Measurements from ENCODE around the gene FHAD1. TPM values are rescaled to one million over a fixed set of nuclear protein-coding genes. Genes with fewer than 3 reads are reported as not detected.

The FHAD1 gene
- total and polyA plus RNA-seq, 2 of the 13 experiments (the other 11 are each of a cell fraction or from before 2014, with no cell fraction given) = not detected

DNA sequence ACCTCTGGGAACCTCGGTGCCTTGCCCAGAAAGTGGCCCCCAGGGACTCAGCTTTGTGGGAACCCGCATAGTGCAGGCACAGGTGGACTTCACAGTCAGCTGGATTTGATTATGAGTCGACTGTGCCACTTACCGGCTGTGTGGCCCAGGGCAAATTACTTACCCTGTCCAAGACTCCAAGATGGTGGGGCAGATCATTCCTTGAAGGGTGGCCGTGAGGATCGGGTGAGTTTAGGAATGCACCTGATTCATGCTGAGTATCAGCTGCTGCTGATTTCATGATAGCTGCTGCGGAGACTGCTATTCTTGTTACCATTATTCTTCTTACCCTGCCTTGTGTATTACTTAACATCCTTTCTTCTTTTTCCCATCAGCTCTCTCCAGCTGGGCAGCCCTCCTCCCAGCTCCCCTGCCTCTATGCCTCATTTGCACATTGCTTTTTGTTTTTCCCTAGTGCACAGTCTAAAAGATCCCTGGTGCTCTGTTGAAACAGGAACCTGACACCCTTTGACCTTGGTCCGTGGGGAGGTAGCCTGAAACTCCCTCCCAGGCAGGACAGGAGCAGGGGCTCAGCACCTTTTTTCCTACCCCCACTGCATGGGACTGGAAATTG is 40.5 kb upstream of the FHAD1 start (continued):
- TF ChIP-seq HMGXB4 (CRISPR knock-in tag; IDR thresholded peaks at IDR 0.05; ENCODE audit: borderline replicate concordance in 1 of 2, low read depth in 1 of 2) = 0 out of 4 replicates have a peak, but pooled peaks of 1 of the 2 experiments have one; percentile 21
- 0 out of 2 replicates have a peak, but pooled peaks have one; percentile 41 for TF ChIP-seq KAT8 (CRISPR knock-in tag; IDR thresholded peaks at IDR 0.05)
- no peak for TF ChIP-seq TAF1 (CRISPR knock-in tag; IDR thresholded peaks at IDR 0.05)
- TF ChIP-seq ZNF382 (CRISPR knock-in tag; IDR thresholded peaks at IDR 0.05; ENCODE audit: borderline replicate concordance) = no peak
- peak; percentile 52; the same call in 1 of the 2 replicates for TF ChIP-seq ZSCAN12 (CRISPR knock-in tag; IDR thresholded peaks at IDR 0.05)
- TF ChIP-seq ZNF468 (CRISPR knock-in tag; IDR thresholded peaks at IDR 0.05) = no peak
- TF ChIP-seq ZHX1 (CRISPR knock-in tag; IDR thresholded peaks at IDR 0.05; ENCODE audit: low read depth) = no peak
- no peak for TF ChIP-seq DDIT3 (CRISPR knock-in tag; IDR thresholded peaks at IDR 0.05)
- TF ChIP-seq POLR2AphosphoS5 (IDR thresholded peaks at IDR 0.05; ENCODE audit: low read depth, low read length) = no peak

All from HepG2 (cell line).